AML-193 (cell line): ENCODE results near the gene NRXN3.

Experiments used
- DNase-seq, 2 experiments: peaks; one replicate each; lab custom pipeline; 2025; lab: John Stamatoyannopoulos, UW

NRXN3 gene

GRCh38 chr14:78319887-78320635 lies 149.9 kb downstream of the NRXN3 start:
- DNase-seq, result no peak

GRCh38 chr14:78324353-78324752 lies 154.2 kb downstream of the NRXN3 start:
- no peak for DNase-seq

GRCh38 chr14:78325911-78326310 lies 155.7 kb downstream of the NRXN3 start:
- no peak for DNase-seq

- DNase-seq, result no peak
Measured at GRCh38 chr14:78327426-78328221, 157.5 kb downstream of the NRXN3 start.

GRCh38 chr14:78329371-78329770 lies 159.2 kb downstream of the NRXN3 start:
- DNase-seq, result no peak

GRCh38 chr14:78335531-78335930 lies 165.4 kb downstream of the NRXN3 start:
- no peak for DNase-seq

GRCh38 chr14:78340250-78340649 lies 170.1 kb downstream of the NRXN3 start:
- DNase-seq, result no peak

- DNase-seq, result no peak
Measured at GRCh38 chr14:78341827-78342389, 171.7 kb downstream of the NRXN3 start.

GRCh38 chr14:78342879-78343278 lies 172.7 kb downstream of the NRXN3 start:
- DNase-seq, result no peak

GRCh38 chr14:78344290-78344689 lies 174.1 kb downstream of the NRXN3 start:
- DNase-seq, result no peak

GRCh38 chr14:78345131-78345744 lies 175.1 kb downstream of the NRXN3 start:
- no peak for DNase-seq

GRCh38 chr14:78346747-78347146 lies 176.6 kb downstream of the NRXN3 start:
- no peak for DNase-seq

GRCh38 chr14:78355109-78355508 lies 184.9 kb downstream of the NRXN3 start:
- no peak for DNase-seq

GRCh38 chr14:78356391-78356790 lies 186.2 kb downstream of the NRXN3 start:
- DNase-seq, result no peak

GRCh38 chr14:78358591-78358990 lies 188.4 kb downstream of the NRXN3 start:
- DNase-seq, result no peak

GRCh38 chr14:78359581-78359980 lies 189.4 kb downstream of the NRXN3 start:
- no peak for DNase-seq

GRCh38 chr14:78363008-78363407 lies 192.8 kb downstream of the NRXN3 start:
- DNase-seq, result no peak

- DNase-seq, result no peak
Measured at GRCh38 chr14:78367355-78367754, 197.2 kb downstream of the NRXN3 start.

GRCh38 chr14:78383060-78383459 lies 212.9 kb downstream of the NRXN3 start:
- DNase-seq, result no peak

- no peak for DNase-seq
Measured at GRCh38 chr14:78398216-78398615, 228.0 kb downstream of the NRXN3 start.

GRCh38 chr14:78399316-78399889 lies 229.2 kb downstream of the NRXN3 start:
- no peak for DNase-seq

GRCh38 chr14:78401866-78402265 lies 231.7 kb downstream of the NRXN3 start:
- DNase-seq, result no peak
